HG03108 (cell line): ENCODE measurements around the gene KIF20B.
A peak's percentile ranks its signal among the peaks of the same experiment; 100 is the strongest.
"Not testable (repeated sequence)": the region's sequence is repeated elsewhere in the genome, so short reads cannot be mapped to it uniquely, and the experiment has no call there.

Experiments
- ATAC-seq: cut with Tn5 transposase; IDR thresholded peaks from one replicate; pipeline ENCODE4 v1.9.1; 2021; ENCODE audit warnings: moderate library complexity; ENCODE audit not compliant: unreplicated experiment

KIF20B gene

DNA sequence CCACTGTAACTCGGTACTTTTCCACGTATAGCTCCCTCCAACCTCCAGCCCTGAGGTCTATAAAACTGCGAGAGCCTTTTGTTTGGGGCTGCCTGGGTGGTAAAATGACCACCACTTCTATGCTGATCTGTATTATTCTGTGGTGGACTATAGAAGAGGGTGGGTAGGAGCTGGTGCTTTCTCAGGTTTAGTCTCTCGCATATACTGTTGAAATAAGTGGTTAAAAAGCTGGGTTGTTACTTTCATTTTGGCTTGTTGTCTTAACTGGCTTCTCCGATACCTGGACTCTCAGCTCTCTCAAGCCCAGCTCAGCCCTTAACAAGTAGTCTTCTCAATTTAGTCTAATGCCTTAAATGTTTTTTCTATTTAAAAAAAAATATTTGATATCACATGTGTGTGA lies 70.3 kb downstream of the KIF20B start:
- no peak for ATAC-seq

DNA sequence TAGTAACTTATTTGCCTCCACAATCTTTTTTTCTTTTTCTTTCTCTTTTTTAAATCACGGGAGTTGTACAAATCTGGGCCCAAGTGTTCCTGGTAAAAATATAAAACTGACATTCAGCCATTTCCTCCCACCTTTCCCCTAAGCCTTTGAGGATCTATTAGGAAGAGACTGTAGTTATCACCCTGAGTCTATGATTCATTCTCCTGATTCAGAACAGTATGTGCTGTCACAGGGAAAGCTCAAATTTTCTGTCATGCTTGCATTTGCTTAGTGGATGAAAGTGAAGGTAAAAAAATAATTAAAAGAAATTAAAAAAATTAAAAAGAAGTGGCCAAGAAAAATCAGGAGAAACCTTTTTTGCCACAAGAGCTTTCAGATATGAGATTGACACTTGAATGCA lies 71.7 kb downstream of the KIF20B start:
- no peak for ATAC-seq

DNA sequence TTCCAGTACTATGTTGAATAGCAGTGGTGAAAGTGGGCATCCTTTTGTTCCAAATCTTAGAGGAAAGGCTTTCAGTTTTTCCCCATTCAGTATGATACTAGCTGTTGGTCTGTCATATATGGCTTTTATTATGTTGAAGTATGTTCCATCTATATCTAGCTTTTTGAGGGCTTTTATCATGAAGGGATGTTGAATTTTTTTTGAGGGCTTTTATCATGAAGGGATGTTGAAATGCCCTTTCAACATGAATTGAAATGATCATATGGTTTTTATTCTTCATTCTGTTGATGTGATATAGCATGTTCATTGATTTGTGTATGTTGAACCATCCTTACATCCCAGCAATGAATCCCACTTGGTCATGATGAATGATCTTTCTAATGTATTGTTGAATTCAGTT lies 75.3 kb downstream of the KIF20B start:
- no peak for ATAC-seq

DNA sequence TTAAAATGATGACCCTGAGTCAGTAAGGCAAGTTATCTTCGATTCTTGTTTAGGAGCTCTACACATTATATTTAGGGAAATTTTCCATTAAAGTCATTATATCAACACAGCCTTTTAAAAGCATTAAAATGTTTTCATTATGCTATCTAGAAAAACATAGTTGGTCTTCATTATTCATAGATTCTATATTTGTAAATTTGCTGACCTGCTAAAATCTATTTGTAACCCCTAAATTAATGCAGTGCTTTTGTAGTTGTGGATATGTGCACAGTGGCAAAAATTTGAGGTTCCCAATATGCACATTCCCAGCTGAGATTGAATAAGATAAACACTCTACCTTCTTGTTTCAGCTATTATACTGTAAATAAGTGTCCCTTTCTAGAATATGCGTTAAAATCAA lies 81.1 kb downstream of the KIF20B start:
- no peak for ATAC-seq

DNA sequence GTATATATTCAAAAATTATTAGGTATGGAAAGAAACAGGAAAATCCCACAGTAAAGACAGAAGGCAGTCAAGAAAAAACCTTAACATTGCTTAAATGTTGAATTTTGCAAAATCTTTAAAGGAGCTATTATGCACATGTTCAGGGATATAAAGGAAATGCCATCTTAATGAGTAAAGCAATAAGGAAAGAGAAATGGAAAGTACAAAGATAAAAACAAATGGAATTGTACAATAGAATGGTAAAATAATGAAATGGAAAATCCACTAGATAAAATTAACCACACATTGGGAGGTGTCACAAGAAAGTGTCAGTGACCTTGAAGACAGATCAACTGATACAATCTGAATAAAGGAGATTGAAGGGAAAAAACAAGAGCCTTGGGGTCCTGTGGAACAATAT lies 82.0 kb downstream of the KIF20B start:
- no peak for ATAC-seq

DNA sequence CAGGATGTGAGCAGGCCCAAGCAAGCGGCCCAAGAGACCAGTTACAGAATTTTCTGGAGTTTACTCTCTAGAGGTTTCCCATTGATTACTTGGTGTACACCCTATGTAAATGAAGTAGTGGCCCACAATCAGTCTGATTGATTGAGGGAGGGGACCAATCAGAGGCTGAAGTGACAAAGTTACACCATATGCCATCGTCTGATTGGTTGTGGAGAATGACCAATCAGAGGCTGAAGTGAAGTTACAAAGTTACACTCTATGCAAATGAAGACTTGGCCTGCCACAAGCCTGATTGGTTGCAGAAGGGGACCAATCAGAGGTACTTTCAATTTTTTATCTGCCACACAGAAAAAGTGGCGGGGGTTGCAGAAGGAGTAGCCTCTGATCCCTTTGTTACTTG lies 83.7 kb downstream of the KIF20B start:
- no peak for ATAC-seq

DNA sequence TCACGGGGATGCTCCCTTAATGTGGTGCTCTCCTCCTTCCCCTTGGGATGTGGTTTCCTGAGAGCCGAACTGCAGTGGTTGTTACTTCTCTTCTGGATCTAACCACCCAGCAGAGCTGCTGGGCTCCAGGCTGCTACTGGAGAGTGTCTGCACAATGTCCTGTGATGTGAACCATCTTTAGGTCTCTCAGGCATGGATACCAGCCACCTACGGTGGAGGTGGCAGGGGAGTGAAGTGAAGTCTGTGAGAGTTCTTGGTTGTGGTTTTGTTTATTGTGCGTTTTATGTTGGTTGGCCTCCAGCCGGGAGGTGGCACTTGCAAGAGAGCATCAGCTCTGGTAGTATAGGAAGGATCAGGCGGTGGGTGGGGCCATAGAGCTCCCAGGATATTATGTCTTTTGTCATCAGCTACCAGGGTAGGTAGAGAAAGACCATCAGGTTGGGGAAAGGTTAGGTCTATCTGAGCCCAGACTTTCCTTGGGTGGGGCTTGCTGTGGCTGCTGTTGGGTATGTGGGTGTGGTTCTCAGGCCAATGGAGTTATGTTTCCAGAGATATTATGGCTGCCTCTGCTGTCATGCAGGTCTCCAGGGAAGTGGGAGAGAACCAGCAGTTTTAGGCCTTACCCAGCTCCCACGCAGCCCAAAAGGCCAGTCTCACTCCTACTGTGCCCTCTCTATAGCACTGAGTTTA lies 87.9 kb downstream of the KIF20B start:
- no peak for ATAC-seq

DNA sequence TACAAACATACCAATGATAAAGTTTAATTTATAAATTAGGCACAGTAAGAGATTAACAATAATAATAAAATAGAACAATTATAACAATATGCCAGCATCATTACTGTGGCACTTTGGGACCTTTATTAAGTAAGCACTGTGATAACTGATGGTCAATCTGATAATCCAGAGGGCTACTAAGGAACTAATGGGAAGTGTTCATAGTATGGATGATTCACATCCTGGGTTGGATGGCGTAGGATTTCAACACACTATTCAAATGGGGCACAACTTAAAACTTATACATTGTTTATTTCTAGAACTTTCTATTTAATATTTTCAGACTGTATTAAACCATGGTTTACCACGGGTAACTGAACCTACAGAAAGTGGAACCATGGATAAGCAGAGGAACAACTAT lies 90.8 kb downstream of the KIF20B start:
- ATAC-seq: no peak

DNA sequence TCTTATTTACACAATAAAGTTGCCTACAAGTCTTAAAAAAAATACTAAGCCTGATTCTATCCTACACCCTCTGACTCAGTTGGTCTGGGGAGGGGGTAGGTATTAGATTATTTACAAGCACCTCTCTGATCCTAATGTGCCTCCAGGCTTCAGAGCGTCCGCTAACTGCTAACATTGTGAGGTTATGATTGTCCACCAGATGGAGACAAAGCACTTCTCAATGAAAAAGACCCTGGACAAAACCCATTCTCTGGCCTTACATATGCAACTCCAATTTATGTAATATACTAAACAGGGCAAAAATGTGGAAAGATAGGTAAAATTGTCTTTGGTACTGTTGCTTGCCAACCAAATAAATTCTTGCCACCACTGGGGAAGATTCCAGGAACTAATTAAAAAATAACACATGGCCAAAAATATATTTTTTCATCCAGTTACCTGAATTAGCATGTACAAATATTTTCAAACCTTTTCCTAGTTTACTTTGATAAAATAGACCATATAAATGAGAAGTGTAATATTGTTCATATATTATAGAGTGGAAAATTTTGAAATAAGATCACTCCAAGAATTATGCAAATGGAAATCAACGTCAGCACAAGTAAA lies 92.4 kb downstream of the KIF20B start:
- ATAC-seq: peak; percentile 47

DNA sequence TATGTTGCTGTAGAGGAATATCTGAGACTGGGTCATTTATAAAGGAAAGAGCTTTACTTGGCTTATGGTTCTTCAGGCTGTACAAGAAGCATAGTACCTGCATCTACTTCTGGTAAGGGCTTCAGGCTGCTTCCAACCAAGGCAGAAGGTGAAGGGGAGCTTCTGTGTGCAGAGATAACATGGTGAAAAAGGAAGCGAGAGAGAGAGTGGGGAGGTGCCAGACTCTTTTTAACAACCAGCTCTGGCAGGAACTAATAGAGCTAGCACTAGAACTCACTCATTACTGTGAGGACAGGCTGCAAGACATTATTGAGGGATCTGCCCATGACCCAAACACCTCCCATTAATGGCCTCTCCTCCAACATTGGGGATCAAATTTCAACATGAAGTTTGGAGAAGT lies 94.5 kb downstream of the KIF20B start:
- ATAC-seq: no peak

DNA sequence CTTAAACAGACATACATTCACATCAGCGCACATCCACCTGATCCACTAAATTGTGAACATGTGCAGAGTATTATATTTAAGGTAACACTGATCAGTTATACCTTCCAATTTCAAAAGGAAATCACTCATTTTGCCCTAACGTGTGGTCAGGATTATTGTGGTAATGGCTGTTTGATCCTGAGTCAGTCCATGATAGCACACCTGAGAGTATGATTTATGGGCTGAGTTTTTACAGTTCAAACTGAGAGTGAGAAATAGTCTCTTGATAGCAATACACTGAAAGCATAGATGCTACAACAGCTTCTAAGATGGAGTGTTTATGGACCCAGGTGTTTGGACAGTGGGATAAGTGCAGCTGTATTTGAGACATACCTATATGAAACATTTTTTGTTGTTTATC lies 96.7 kb downstream of the KIF20B start:
- no peak for ATAC-seq

DNA sequence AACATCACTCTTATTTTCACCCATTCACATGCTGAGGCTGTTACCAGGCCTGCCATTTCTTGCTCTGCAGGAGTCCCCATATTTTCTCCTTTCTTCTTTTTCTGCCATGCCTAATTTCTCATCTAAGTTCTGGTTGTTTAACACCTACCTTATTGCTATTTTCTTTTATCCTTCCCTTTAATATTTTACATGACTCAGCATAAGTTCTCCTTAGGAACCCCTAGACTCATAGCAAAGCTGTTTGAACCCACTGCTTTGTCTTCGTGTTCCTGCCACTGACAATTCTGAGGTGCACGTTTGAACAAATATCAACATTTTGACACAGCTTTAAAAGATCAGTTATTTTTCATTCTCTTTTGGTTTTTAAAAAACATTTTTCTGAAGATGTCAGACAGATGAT lies 98.2 kb downstream of the KIF20B start:
- no peak for ATAC-seq

DNA sequence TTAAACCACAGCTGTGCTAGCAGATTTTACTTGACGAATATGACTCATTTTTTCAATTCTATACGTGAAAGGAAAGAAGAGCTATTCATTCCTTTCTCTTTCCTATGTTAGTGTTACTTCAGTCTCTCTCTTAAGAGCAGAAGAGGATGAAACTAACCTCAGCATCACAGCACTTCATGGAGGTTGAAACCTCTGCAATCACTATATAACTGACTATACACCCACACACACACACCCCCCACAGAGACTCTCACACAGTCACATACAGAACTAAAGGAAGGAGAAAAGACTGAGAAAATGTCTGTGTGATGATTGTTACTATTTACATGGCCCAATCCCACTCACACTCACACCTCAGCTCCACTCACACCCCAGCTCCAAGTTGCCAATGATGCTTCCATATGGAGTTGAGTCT lies 104.2 kb downstream of the KIF20B start:
- peak; percentile 76 for ATAC-seq

DNA sequence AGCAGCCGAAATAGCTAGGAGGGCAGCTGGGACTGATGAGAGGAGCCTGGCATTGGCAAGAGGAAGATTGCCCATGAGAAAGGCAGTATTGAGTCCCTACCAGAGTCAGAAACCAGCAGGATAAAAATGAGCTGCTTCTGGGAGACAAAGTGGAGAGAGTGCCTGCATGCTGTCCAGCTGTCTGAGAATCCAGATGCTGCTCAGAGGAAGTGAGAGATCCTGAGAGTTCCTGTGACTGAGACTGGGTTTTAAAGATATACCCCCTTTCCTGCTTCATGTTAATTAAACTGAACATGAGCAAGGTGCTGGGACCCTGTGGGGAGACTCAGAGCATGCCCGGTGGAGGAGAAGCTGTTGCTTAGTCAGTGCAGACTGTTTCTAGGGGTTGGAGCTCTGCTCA lies 107.5 kb downstream of the KIF20B start:
- ATAC-seq: no peak

DNA sequence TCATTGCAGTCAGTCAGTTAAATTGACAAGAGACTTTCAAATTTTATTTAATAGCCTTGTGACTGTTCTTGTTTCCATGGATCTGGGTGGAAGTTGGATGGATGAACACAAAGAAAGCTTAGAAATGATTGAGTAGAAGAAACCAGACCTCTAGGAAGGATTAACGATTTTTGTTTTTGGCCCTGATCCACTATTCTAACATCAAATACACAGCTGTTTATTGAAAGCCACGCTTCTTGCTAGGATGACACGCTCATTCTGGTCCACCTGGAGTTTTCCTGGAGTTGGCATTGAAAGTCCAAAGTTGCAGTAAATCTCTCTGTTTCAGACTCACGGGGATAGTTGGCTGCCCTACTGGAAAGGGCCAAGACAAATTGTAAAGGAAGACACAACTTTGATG lies 108.4 kb downstream of the KIF20B start:
- ATAC-seq: no peak

DNA sequence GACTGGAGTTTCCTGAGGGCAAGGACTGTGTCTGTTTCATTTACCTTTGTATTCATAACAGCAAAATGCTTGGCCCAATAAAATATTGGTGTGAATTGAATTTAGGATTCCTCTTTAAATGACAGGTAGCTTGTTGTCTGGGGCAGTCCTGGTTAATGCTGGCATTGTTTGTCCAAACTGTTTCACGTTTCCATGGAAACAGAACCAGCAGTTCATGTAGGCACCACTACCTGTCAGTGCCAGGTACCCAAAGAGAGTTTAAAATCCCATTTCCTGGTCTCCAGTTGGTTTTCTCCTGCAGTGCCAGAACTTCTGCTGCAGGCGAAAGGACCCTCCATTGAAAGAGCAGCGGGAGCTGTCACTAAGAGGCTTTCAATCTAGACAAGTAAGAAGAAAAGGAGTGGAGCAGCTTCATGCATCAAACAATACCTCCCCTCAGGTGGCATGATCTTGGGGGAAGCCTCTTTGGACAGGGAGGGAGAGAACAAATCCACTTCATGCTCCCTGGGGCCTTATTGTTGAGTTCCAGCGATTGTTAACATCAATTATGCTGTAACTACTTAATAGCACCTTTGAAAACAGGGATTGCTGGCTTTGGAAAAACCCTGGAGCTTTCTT lies 109.6 kb downstream of the KIF20B start:
- no peak for ATAC-seq

DNA sequence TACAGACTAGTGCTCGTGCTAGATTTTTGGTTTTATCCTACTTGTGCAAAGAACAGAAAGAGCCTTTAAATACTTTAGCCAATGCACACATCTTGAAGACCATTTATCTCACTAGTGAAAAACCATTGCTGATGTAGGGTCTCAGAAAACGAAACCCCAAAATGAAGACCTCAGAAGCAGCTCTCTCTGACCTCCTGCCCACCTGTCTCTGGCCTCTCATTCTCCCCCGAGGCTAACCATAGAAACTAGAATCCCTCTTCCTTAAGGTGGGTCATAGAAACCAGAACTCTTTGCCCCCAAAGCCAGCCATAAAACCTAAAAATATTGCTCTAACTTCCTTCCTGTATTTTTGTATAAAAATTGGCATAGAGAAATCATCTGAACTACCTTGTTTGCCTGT lies 112.2 kb downstream of the KIF20B start:
- ATAC-seq: no peak

DNA sequence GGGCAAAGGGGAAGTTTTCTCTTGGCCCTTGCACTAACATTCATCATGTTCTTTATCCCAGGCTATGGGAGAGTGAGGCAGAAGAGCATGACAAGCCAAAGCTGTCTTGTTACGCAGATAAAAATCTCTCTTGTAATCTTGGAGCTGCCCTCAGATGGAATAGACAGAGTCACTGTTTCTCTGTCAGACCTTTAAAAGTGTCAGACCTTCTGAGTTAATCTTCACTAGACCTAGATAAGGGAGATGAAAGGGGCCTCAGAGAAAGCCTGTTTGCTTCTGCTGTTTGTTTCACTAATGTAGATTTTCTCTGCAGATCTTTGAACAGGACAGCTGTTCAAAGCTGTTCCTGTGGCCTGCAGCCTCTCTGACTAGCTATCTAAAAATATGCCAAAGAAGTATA lies 112.9 kb downstream of the KIF20B start:
- ATAC-seq: no peak

DNA sequence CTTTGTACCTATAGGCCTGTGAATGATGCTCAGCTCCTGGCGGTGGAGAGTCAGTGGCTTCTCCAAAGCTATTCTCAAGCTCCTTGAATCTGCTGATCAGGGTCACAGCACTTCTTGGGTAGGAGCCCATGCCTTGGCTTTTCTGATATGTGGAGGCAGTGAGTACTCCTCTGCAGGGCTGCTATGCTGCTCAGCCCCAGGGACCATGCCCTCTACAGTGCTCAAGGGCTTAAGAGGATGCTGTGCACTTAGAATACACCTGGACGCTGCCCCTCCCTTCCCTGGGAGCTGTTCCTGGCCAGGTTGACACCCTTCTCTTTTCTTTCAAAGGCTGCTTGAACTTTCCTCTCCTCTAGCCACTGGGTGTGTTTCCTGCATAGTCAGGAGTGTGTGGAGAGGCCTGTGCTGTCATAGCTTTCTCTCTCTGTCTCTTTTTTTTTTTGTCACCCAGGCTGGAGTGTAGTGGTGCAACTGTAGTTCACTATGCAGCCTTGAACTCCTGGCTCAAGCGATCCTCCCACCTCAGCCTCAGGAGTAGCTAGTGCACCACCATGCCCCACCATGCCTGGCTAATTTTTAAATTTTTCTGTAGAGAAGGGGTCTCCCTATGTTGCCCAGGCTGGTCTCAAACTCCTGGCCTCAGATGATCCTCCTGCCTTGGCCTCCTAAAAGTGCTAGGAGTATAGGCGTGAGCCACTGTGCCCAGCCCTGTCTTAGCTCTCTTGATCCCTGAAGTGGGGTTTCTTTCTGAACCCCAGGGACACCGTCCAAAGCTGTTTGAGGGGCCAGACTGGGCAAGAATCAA lies 113.9 kb downstream of the KIF20B start:
- no peak for ATAC-seq

DNA sequence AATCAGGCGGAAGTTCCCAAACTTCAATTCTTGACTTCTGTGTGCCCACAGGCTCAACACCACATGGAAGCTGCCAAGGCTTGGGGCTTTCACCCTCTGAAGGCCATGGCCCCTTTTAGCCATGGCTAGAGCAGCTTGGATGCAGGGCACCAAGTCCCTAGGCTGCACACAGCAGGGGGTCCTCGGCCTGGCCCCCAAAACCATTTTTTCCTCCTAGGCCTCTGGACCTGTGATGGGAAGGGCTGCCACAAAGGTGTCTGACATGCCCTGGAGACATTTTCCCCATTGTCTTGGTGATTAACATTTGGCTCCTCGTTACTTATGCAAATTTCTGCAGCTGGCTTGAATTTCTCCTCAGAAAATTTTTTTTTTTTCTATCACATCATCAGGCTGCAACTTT lies 117.6 kb downstream of the KIF20B start:
- not testable (repeated sequence) for ATAC-seq
